DND-41 (cell line): ENCODE measurements around the gene IQCH.

Experiments used
- ATAC-seq: fragments of 200-7000 bp; cut with Tn5 transposase; 3 replicates; pipeline ENCODE4 v1.9.1; 2021; ENCODE audit warnings: low read depth; ENCODE audit not compliant: insufficient read depth
- DNase-seq: peaks from one replicate; pipeline ENCODE4 v3.0.0-alpha.2; 2020
- H2AFZ ChIP-seq: 2 replicates; pipeline ENCODE4 v1.6.0; 2012; ENCODE audit warnings: low read depth, low read length
- H3K27ac ChIP-seq: 2 replicates; pipeline ENCODE4 v1.5.1; 2012; ENCODE audit warnings: low read length, inconsistent platforms
- H3K27me3 ChIP-seq: fragments of 200-600 bp; sonication (generic); 2 replicates; pipeline ENCODE4 v1.6.0; 2012; ENCODE audit warnings: low read length, mild to moderate bottlenecking, inconsistent platforms; ENCODE audit not compliant: insufficient read depth, poor library complexity
- H3K36me3 ChIP-seq: 2 replicates; pipeline ENCODE4 v1.5.1; 2012; ENCODE audit warnings: low read length, inconsistent platforms; ENCODE audit not compliant: insufficient read depth
- H3K4me1 ChIP-seq: 2 replicates; pipeline ENCODE4 v1.5.1; 2012; ENCODE audit warnings: mild to moderate bottlenecking, low read length; ENCODE audit not compliant: insufficient read depth
- H3K4me2 ChIP-seq: 2 replicates; pipeline ENCODE4 v1.6.0; 2012; ENCODE audit warnings: mild to moderate bottlenecking, moderate library complexity, low read length, inconsistent platforms; ENCODE audit not compliant: insufficient read depth
- H3K4me3 ChIP-seq, 2 experiments: fragments of 200-600 bp in 1 of 2; shearing (Covaris generic) in 1 of 2; 2 replicates each; pipeline ENCODE4 v1.5.1; 2012 to 2016; ENCODE audit warnings: inconsistent platforms in 2 of 2, low read length in 2 of 2, mild to moderate bottlenecking in 2 of 2, low read depth in 1 of 2, moderate library complexity in 1 of 2
- H3K79me2 ChIP-seq: 2 replicates; pipeline ENCODE4 v1.6.0; 2012; ENCODE audit warnings: low read length, inconsistent platforms; ENCODE audit not compliant: insufficient read depth
- H3K9ac ChIP-seq: 2 replicates; pipeline ENCODE4 v1.6.0; 2012; ENCODE audit warnings: low read depth, mild to moderate bottlenecking, inconsistent platforms, low read length, moderate library complexity
- H3K9me3 ChIP-seq: 2 replicates; pipeline ENCODE4 v1.5.1; 2012; ENCODE audit warnings: low read length, moderate library complexity, mild to moderate bottlenecking, inconsistent platforms; ENCODE audit not compliant: insufficient read depth, severe bottlenecking
- H4K20me1 ChIP-seq: 2 replicates; pipeline ENCODE4 v1.6.0; 2012; ENCODE audit warnings: low read length; ENCODE audit not compliant: insufficient read depth
- EZH2 ChIP-seq: IDR thresholded peaks from 3 replicates; pipeline ENCODE4 v1.6.1; 2012; ENCODE audit warnings: borderline replicate concordance, low read depth, mild to moderate bottlenecking, moderate library complexity, low read length, inconsistent platforms; ENCODE audit not compliant: severe bottlenecking
- TF ChIP-seq, protein P1 (sequence below): IDR thresholded peaks from 2 replicates; pipeline ENCODE4 v1.5.1; 2012; ENCODE audit warnings: borderline replicate concordance, low read length, moderate library complexity, mild to moderate bottlenecking; ENCODE audit not compliant: poor library complexity, severe bottlenecking; ENCODE audit errors: extremely low read depth

IQCH gene

DNA sequence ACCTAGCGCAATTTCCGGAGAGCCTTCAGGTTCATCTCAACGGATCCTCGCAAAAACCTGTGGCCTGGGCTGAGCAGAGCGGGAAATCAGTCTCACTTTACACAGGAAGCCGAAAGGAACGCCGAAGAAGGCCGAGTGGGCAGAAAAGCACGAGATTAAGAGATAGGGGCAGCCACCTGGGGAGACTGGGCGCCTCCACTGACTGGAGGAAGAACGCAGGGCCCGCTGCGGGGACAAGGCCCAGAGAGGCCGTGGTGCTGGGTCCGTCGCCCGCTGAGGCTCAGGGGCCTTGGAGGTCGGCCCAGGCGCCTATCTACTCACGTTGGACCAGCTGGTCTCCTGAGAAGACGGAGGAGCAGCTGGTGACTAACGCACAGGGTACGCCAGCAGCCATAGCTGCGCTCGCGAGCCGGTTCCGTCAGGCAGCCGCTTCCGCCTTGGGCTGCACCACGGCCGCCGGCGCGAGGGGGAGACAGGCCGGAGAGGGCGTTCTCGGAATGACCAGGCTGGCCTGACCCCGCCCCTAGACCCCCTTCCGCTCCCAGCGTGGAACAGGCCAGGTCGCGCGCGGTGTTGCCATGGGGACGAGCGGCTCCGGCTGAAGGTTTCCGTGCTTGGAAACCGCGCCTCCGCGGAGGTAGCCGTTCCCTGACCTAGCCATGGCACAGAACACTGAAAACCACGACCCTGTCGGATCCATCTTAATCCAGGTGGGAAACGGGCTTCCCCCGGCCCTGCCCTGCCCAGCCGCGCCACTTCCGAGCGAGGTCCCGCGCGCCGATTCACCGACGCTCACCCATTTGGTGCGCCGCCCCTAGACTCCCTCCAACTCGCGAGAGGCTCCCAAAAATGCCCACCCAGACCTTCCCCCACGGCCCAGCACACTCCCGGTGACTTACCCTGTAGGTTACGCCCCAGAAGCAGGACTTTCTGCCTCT is at the start of gene IQCH, which contains the start of gene AAGAB:
IQCH (plus strand) TSS at position 549 of the 938 bp plus-strand sequence; CDS start at position 660, 111 bp downstream.
AAGAB (minus strand) TSS at position 424 of the 938 bp plus-strand sequence; CDS start at position 394, 30 bp downstream.
- TF ChIP-seq, protein P1, sequence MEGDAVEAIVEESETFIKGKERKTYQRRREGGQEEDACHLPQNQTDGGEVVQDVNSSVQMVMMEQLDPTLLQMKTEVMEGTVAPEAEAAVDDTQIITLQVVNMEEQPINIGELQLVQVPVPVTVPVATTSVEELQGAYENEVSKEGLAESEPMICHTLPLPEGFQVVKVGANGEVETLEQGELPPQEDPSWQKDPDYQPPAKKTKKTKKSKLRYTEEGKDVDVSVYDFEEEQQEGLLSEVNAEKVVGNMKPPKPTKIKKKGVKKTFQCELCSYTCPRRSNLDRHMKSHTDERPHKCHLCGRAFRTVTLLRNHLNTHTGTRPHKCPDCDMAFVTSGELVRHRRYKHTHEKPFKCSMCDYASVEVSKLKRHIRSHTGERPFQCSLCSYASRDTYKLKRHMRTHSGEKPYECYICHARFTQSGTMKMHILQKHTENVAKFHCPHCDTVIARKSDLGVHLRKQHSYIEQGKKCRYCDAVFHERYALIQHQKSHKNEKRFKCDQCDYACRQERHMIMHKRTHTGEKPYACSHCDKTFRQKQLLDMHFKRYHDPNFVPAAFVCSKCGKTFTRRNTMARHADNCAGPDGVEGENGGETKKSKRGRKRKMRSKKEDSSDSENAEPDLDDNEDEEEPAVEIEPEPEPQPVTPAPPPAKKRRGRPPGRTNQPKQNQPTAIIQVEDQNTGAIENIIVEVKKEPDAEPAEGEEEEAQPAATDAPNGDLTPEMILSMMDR: no peak
- no peak for TF ChIP-seq EZH2
- H3K4me2 ChIP-seq: peak within 1 kb of the TSS; percentile 66
- no peaks in the 10 kb centered on the region for H4K20me1 ChIP-seq
- H3K79me2 ChIP-seq: peaks cover 45% of the 10 kb centered on the region
- H2AFZ ChIP-seq: peak within 1 kb of the TSS; percentile 90
- H3K36me3 ChIP-seq: no peaks in the 10 kb centered on the region
- H3K4me3 ChIP-seq: peak within 1 kb of the TSS; percentile 72 to 75
- H3K9ac ChIP-seq: peak within 1 kb of the TSS; percentile 68
- H3K27me3 ChIP-seq: peaks cover 5% of the 10 kb centered on the region
- DNase-seq (peak; percentile 95), ATAC-seq (peak; percentile 93)
- no peaks in the 10 kb centered on the region for H3K9me3 ChIP-seq
- peaks cover 22% of the 10 kb centered on the region for H3K4me1 ChIP-seq
- H3K27ac ChIP-seq: peak within 1 kb of the TSS; percentile 69

DNA sequence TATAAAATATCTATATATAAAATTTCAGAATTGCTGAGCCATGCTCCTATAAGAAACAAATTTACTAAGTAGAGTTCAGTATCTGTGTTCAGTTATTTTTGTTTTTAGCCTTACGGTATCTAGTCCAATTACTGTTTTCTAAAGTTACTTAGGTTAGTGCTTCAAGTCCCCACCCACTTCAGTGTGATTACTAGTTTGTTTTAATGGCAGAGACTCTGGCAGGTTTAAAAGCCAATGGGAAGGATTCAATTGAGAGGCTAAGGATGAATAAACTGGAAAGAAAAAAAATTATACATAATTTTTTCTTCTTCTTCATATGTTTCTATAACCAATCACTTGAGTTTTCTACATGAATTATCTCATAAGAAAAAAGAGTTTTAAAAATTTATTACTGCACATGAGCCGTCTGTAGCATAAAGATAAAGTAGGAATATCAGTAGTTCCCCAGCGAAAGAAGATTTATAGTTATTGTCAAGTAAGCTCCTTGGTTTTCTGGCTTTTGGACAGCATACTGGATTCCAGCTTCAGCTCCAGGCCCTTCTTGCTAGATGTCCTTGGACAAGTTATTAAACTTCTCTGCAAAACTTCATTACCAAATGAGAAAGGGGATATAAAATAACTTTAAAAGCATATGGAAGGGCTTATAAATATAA is 46.9 kb upstream of the IQCH start:
- Histone ChIP-seq H3K9me3 (no peaks in the 10 kb centered on the region), H3K27me3 (no peaks in the 10 kb centered on the region), H3K27ac (no peak overlapping the region), H4K20me1 (no peaks in the 10 kb centered on the region), H2AFZ (no peak overlapping the region), H3K4me3 (no peak overlapping the region), H3K79me2 (no peaks in the 10 kb centered on the region), H3K4me1 (no peaks in the 10 kb centered on the region), H3K4me2 (no peak overlapping the region), H3K36me3 (peaks cover 44% of the 10 kb centered on the region), H3K9ac (no peak overlapping the region)
- ATAC-seq (no peak), DNase-seq (no peak)
- TF ChIP-seq, protein P1: no peak
- TF ChIP-seq EZH2: no peak

DNA sequence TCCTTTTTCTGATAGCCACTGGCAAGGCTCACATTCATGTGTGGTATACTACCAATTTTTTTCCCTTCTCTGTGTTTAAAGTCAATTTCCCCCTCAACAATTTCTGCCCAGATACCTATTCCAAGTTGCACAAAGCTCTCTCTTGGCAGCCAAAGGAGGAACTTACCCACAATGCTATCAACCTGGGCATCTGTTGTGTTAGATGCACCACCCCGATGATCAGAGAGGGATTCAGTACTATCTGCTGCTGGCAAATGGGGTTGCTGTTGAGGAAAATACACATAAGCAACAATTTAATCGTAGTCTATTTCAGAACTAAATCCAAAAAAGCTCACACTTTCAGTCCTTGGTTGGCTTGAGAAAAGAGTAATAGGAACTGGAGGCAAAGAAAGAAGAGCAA is 46.2 kb upstream of the IQCH start:
- Histone ChIP-seq H3K4me2 (no peak overlapping the region), H3K4me1 (no peaks in the 10 kb centered on the region), H3K27me3 (no peaks in the 10 kb centered on the region), H3K4me3 (no peak overlapping the region), H3K27ac (no peak overlapping the region), H4K20me1 (no peaks in the 10 kb centered on the region), H2AFZ (no peak overlapping the region), H3K36me3 (peaks cover 39% of the 10 kb centered on the region), H3K79me2 (no peaks in the 10 kb centered on the region), H3K9ac (no peak overlapping the region), H3K9me3 (no peaks in the 10 kb centered on the region)
- DNase-seq (no peak), ATAC-seq (no peak)
- no peak for TF ChIP-seq EZH2
- TF ChIP-seq, protein P1: no peak
